Superior temporal gyrus (tissue), 1 donor: ENCODE data around the gene RALGDS.
"Not testable (repeated sequence)": the region's sequence is repeated elsewhere in the genome, so short reads cannot be mapped to it uniquely, and the experiment has no call there.

ENCODE experiments used
- DNase-seq: peaks from one replicate; pipeline ENCODE4 v3.0.0-alpha.2; 2016; ENCODE audit errors: extremely low spot score

The RALGDS gene

DNA sequence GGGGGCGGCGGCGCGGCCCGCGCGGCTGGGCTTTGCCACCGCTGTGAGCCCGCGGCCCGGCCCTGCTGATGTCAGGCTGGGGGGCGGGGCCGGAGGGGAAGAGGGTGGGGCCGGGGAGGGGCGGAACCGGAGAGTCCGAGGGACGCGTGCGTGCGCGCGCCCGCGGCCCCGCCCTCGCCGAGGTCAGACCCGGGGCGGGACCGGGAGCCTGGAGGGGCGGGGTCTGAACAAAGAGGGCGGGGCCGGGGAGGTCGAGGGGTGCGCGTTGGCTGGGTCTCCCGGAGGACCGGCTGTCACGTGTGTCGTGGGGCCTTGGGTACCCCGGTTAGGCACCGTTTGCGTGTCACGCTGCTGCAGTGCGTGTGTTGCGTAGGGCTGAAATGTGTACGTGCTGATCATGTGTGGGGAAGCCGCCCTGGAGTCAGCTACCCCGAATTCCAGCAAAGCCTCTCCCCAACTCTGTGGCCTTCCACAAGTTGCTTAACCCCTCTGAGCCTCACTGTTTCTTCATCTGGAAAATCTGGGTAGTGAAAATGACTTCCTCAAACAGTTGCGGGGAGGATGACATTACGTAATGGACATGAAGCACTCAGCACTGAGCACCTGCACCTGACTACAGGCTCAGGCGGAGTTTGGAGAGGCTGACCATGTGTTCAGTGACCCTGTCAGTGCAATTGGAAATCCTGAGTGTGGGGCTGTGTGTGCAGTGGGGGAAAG is at the start of gene RALGDS:
RALGDS (minus strand) TSS at position 43 of the 717 bp plus-strand sequence. CDS start 86 bp downstream, outside the sequence.
- peak; percentile 82 for DNase-seq

DNA sequence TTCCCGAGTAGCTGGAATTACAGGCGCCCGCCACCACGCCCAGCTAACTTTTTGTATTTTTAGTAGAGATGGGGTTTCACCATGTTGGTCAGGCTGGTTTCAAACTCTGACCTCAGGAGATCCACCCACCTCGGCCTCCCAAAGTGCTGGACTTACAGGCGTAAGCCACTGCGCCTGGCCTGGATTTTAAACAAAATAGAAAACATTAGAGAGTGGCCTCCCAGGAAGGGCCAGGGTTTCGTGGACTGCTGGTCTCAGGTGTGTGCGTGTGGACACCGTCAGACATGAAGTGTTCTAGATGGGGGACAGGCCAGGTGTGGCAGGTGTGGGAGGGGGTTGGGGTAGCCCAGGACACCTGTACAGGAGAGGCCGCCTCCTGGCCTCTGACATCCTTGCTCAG is 49.7 kb upstream of the RALGDS start:
- DNase-seq, result no peak

DNA sequence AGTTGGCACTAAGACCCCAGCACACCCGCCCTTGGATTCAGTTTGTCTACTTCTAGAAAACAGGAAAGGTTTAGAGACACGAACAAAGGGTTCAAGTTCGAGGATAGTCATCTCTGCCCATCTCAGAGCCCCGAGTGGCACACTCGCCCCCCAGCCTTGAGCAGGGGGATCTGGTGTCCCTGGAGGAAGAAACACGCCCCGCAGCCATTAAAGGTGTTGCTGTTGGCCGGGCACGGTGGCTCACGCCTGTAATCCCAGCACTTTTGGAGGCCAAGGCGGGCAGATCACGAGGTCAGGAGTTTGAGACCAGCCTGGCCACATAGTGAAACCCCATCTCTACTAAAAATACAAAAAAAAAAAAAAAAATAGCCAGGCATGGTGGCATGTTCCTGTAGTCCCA is 48.6 kb upstream of the RALGDS start:
- not testable (repeated sequence) for DNase-seq

DNA sequence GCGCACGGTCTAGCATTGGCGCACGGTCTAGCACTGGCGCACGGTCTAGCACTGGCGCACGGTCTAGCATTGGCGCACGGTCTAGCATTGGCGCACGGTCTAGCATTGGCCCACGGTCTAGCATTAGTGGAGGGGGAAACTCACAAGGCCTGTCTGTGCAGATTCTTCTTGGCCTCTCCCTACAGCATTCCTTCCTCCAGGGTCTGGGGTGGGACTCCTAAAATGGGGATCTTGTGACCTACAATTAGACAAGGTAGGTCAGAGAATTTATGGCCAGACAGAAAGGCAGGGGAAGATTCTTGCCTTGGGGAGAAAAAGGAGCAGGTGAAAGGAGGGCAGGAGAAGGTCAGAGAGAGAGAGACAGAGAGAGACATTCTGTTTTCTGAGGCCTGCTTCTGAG is 48.1 kb upstream of the RALGDS start:
- no peak for DNase-seq

DNA sequence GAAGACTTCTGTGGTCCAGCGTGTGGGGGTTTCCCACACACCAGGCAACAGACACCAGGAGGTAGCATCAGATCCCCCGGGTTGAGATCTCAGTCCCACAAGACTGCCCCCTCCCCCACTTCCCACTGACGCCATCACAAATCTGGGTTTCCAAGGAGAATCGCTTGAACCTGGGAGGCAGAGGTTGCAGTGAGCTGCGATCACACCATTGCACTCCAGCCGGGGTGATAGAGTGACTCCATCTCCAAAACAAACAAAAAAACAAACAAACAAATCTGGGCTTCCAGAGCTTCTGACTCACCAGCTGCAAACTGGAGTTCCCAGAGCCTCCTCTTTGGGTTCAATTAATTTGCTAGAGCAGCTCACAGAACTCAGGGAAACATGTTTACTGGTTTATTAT is 47.4 kb upstream of the RALGDS start:
- no peak for DNase-seq

DNA sequence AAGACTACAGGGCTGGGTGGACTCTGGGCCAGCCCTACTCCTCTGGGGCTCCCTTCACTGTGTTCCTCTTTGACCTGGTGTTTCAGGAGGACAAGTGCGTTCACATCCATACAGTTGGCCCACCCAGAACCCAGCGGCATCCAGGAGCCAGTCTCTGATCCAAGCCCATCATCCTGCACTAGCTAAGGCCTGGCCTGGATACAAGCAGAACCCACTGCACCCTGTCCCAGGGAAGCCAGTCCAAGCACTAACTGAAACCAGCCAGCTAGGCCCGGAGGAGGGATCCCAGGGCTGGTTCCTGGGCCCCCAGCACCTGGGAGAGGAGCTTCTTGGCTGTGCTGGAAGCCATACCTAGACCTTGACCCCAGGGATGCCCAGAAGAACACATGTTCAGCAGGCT is 46.7 kb upstream of the RALGDS start:
- DNase-seq, result no peak

DNA sequence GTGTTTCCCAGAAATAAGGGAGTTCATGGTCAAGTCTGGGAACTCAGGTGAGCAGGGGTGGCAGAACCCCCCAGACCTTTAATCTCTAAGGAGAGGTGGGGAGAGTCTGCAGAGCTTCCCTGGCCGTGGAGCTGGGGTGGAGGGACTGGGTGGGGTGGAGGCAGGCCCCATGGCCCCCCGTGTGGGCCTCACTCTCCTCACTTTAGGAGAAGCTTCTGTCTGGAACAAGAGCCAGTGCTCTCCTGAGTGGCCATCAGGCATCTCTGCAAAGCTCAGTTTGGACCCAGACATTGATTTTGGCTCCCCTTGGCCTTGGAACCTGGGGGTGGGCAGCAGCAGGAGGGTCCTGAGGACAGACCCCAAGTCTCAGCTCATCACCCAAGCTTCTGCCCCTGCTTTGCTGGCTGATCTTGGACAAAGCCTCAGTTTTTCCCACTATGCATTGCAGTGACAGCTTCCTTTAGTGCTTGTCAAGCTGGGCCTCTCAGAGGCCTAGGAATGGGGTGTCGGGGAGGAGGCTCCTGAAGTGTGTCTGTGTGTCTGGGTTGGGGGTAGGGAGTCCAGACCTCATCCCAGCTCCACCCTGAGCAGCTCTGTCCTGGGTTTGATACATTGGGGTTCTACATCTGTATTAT is 46.2 kb upstream of the RALGDS start:
- DNase-seq, result no peak

DNA sequence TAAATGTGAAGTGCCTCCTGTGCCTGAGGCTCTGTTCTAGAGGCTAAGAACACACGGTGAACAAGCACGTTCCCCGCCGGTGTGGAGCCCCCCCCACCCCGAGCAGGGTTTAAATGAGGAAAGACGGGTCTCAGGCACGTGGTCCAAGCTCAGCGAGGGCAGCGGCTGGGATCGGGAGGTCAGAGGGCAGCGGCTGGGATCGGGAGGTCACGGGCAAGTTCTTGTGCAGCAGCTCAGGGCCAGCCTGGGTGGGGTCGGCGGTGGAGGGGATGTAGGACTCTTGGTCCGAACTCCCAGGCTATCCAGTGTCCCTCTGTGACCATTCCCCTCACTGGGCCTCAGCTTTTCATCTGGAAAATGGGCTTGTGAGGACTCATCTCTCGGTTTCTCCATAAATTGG is 45.4 kb upstream of the RALGDS start:
- DNase-seq, result no peak

DNA sequence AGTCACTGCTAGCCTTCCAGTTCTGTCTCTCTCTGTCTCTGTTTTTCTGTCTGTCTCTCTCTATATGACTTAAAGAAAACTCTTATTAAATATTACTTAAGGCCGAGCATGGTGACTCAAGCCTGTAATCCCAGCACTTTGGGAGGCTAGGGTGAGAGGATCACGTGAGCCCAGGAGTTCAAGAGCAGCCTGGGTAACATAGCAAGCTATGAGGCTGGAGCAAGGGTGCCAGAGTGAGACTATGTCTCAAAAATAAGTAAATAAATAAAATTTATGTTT is 44.4 kb upstream of the RALGDS start:
- DNase-seq, result no peak

DNA sequence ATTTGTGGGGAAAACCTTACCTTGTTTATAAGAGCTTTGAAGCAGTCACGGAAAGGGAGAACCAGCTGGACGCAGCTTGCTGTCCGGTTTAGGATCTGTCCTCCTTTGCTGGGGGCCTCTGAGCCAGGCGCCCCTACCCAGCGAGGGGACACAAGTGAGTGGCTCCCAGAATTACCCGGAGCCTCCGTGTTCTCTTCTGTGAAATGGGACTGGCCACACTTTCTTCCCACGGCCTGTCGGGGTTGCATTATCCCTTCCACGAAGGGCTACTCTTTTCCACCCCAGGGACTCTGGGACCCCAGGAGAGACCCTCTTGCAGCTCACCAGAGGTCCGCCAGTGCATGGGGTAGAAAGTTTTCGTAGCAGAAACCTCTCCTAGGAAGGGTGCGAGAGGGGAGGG is 43.2 kb upstream of the RALGDS start:
- no peak for DNase-seq

DNA sequence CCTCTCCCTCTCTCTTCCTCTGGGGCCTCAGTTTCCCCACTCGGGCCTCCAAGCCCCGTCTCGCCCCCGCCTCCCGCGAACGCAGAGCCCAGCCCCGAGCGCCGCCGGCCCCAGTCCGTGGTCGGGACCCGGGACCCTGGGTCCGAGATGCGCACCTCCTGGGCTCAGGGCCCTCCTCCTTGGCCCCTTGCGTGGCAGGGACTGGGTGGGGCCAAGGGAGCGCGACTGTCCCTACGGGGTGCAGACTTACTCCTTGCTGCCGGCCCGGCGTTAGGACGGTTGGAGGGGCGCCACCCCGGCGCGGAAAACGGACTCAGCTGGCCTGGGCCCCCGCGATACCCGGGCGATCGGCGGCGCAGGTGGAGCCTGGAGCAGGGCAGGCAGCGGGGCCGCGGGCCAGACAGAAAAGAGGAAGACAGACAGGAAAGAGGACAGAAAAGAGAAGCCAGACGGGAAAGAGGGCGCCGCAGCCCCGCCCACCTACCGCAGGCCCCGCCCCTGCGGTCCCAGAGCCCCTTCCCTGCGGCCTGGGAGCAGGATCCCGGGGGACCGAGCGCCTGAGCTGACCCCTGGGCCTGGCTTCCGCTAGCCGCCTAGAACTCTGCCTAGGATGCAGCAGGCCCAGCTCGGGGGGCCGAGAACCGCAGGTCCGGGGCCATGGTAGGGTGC is 42.6 kb upstream of the RALGDS start, which contains the start of gene GBGT1:
GBGT1 (minus strand) TSS at position 411 of the 669 bp plus-strand sequence. CDS start 1,502 bp downstream, outside the sequence.
- DNase-seq, result no peak

DNA sequence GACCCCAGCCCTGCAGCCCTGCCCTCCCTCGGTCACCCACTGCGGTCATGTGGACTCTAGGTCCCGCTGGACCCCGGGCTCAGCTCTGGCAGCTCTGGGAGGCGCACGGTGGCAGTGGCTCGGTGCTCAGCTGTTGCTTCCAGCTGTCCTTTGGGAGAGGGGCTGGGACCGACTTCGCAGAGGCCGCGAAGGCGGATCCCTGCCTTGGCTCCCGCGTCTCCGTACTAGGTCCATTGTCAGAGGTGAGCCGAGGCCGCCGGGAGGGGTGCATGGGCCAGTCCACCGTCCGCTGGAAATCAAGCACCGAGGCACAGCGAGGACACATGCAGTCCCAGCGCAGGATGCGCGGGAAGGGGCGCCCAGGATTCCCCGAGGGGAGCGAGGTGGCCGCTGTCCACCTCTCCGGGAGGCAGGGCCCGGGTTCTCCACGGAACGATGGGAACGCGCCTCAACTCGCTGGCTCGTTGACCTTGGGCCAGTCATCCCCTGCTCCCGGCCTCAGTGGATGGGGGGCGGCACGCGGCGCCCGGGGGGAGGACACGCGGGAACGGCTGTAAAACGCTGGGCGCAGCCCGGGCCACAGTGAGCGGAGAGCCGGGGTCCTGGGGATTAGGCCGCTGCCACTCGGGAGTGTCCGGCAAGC is 41.9 kb upstream of the RALGDS start:
- no peak for DNase-seq

DNA sequence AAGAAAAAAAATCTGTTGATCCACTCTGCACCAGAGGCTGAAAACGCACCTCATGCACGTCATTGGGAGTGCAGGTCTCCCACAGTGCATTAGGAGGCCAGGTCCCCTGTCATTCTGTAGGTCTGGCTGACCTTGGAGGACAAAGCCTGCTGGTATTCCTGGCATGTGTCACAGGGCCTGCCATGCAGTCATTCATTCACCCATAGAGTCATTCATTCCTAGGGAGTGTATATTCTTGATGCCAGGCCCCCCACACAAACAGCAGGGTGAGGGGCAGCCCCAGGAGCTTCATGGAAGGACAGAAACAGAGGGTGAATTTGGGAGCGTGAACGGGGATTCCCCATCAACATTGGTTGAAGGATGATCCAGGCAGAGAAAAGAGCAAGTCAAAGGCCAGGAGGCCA is 40.5 kb upstream of the RALGDS start:
- DNase-seq, result no peak

DNA sequence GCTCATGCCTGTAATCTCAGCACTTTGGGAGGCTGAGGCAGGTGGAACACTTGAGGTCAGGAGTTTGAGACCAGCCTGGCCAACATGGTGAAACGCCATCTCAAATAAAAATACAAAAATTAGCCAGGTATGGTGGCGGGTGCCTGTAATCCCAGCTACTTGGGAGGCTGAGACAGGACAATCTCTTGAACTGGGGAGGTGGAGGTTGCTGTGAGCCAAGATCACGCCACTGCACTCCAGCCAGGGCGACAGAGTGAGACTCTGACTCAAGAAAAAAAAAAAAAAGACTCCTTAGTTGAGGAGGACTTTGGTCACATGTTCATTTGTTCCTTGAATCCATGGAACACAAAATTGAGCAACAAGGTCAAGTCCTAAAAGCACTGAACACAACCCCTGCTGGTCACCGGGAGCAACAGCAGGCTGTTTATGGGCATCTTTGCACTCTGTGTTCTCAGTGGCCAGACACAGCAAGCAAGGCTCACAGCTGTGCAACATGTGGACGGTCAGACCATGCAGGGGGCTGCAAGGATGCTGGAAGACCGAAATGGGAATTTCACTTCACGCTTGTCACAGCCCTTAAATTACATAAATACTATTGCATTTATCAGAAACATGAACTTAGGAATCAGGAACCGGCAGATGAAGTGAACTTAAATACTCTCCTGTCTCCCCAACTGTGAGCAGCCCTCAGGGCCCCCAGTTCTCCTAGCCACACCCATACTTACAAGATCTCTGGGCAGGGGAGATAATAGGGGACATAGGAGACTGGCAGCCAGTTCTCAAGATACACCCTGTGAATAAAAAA is 39.9 kb upstream of the RALGDS start:
- DNase-seq, result peak; percentile 65

DNA sequence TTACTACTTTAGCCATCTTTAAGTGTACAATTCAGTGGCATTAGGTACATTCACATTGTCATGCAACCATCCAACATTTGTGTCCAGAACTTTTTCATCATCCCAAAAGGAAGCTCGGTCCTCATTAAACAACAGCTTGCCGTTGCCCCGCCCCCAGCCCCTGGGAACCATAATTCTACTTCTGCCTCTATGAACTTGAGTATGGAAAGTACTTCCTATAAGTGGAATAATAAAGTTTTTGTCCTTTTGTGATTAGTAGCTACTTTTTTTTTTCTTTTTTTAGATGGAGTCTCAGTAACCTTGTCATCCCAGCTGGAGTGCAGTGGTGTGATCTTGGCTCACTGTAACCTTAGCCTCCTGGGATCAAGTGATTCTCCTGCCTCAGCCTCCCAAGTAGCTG is 37.7 kb upstream of the RALGDS start:
- no peak for DNase-seq

DNA sequence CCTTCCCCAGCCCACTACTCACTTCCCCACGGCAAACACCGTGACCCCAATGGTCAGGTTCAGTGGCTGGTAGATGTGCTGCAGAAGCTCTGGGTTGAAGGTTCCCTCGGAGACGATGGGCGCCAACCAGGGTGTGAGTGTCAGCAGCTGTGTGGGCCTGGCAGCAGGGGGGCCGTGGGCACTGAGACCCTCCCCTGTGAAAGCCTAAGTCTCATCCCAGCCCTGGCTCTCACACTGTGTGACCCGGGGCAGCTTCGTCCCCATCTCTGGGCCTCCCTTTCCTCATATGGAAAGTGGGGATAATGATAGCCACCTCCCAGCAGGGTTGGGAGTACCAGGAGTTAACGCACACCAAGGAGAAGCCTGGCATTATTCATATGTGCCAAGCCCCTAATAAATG is 34.1 kb upstream of the RALGDS start:
- DNase-seq, result no peak

DNA sequence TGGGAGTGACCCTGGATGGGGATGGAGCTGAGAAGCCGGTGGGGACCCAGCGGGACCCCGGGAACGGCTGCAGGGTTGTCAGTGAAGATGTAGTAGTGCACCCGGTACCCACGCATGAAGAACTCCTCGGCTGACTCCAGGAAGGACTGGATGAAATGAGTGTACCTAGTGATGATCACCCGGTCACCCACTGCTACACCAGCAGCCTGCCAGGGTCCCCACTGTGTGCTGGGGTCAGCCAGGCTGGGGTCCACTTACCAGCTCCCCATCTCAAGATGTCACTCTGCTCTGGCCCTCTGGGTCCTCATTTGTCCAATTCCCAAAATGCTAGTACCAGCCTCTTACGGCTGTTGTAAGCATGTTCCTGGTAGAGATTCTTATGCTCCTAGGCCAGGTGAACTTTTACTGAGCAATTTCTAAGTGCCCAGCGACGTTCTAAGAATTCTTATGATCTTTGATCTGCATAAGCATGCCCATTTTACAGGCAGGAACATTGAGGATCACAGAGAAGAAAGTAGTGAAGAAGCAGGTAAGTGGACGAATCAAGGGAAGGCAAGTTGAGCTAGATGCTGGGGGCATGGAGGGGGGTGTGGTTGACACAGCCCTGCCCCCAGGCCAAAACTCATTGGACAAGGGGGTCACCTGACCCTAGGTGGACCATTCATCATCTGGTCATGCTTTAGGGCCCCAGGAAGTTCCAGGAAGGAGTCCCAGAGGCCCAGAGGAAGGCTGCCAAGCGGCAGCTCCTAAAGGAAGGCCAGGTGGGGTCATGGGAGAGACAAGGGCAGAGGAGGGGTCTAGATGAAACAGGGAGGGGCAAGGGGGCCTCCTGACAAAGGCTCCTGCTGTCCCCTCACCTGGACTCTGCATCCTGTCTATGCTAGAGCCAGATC is 33.3 kb upstream of the RALGDS start:
- DNase-seq, result no peak

DNA sequence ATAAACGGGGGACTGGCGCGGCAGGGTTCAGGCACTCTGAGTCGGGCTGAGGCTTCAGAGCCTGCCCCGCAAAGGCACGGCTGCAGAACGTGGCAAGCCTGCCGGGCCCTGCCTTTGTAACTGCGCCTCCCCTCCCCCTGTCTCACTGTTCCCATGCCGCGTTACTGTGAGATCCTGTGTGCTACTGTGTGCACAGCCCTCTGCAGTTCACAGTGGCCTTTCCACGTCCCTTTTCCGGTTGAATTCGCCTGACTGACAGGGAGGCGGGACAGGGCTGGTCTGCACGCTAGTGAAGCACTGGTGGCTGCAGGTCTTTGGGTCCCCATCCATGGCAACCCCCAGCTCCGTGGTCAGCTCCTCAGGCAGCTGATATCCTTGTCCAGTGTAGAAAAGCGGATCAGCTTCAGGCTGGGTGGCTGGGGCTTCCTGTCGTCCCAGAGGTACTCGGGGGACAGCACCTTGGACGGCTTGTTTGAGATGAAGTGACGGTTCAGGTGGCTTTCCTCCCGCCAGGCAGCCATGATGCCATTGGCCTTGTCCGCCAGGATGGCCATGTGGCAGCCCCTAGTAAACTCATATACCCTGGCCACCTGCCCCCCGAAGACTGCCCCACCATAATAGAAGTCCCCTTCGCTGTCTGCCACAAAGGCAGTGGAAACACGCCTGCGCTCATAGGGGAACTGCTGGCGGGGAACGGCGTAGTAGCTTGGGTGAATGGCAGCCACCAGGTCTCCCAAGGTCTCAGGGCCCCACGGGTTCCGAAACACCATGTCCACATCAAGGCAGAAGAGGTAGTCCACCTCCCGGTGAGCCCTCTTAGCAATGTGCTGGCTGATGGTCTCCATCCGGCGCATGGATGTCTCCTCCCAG is 32.4 kb upstream of the RALGDS start:
- DNase-seq, result no peak

DNA sequence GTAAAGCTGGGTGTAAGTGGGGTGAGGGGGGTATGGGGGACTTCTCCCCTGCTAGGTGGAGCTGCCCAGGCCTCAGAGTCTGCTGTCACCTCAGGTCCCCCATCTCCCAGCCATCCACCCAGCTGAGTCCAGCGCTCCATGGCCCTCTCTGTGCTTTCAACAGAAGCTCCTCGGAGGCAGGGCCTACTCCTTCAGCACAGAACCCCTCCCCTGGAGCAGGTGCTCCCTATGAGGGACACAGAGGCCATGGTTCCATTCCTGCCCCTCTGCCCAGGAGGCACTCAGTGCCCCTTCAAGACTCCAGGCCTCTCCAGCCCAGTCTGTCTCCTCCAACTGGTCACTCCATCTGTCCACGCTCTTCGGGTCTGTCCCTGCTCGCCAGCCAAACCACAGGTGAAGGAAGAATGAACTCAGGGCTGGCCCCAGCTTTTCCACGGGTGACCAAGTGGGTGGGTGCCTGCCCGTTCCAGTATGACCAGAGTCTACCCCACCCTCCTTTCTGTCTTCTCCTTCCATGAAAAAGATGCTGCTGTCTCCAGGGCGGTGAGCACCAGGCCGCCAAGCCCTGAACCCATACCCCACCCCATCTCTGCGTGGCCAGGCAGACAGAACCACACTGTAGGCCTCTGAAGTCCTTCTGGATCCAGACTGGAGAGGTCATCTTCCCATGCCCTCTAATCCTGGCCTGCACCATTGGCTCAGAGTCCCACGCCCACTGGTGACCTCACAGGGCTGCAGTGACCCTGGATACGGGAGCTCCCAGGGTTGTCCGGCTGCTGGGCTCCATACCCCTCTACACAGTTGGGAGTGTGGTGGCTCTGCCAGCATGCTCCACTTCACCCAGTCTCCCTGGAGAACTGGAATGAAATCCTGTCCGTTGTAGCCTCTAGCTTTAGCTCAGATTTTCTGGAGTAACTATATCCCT is 30.8 kb upstream of the RALGDS start:
- DNase-seq, result no peak
